Pancreas (tissue), 10 donors: ENCODE data around the gene VWDE. TPM values are rescaled to one million over a fixed set of nuclear protein-coding genes. Genes with fewer than 3 reads are reported as not detected.

Source experiments
- ATAC-seq, 4 donors: fragments of 200-7000 bp; cut with Tn5 transposase; one replicate each; pipeline versions ENCODE4 v1.8.0 to v1.9.1; 2020; ENCODE audit warnings: mild to moderate bottlenecking in 4 of 4, moderate library complexity in 4 of 4
- DNase-seq, 6 donors: peaks; one replicate each; pipeline ENCODE4 v3.0.0-alpha.2; 2020
- FAIRE-seq: peaks from 2 replicates; lab custom pipeline; 2012; peaks lifted over from hg19 to GRCh38; lab: Jason Lieb, UNC
- H3K27ac ChIP-seq, 4 donors: fragments of 200-600 bp; sonication (generic); 1 replicate in 3 of 4; 2 replicates in 1 of 4; pipeline versions ENCODE4 v1.5.0 to v1.8.0; 2020
- H3K27me3 ChIP-seq, 4 donors: fragments of 200-600 bp; one replicate each; pipeline ENCODE4 v1.8.0; 2021
- H3K36me3 ChIP-seq, 3 donors: fragments of 200-600 bp; sonication (generic) in 1 of 3; one replicate each; pipeline versions ENCODE4 v1.5.0 to v1.8.0; 2020 to 2021
- H3K4me1 ChIP-seq, 3 donors: fragments of 200-600 bp; one replicate each; pipeline ENCODE4 v1.8.0; 2021
- H3K4me3 ChIP-seq, 4 donors: fragments of 200-600 bp; sonication (generic) in 2 of 4; one replicate each; pipeline versions ENCODE4 v1.5.0 to v1.8.0; 2020 to 2021
- H3K9me3 ChIP-seq, 4 donors: fragments of 200-600 bp; one replicate each; pipeline ENCODE4 v1.8.0; 2021
- WGBS, 2 donors: extraction: QIAGEN DNeasy Blood & Tissue Kit; methylation state at CpG; one replicate each; pipeline ENCODE4 v1.1.7; 2013; 5-methylcytosine and 5-hydroxymethylcytosine counted together
- intact Hi-C, 3 donors: fragments of 100-400 bp; cut with DNase I; formaldehyde crosslinking; loops; one replicate each; pipeline versions ENCODE4 v1.11.1 to v1.14.2; 2022
- polyA plus RNA-seq, 2 donors: library from polyadenylated mRNA; stranded (reverse); fragments of 200-250 nt; gene quantifications; one replicate each; pipeline ENCODE4 v1.2.3, GENCODE V29; 2013
- total RNA-seq, 6 donors: library from RNA; stranded (reverse); fragmentation: NEBNext Ultra II Directional in 4 of 6; extraction: Animal tissue kit (Norgen Biotek cat#: 25700) in 4 of 6; gene quantifications; one replicate each; pipeline versions ENCODE4 v1.2.1 to v1.2.4, GENCODE V29; 2021 to 2023
- TF ChIP-seq, protein P1 (sequence below), 4 donors: fragments of 200-600 bp; sonication (generic) in 3 of 4; IDR thresholded peaks; one replicate each; pipeline versions ENCODE4 v1.5.0 to v1.8.0; 2021; ENCODE audit warnings: antibody characterized with exemption in 4 of 4
- donor health status: healthy with polysubstance abuse.
- donor health status: DM: no; HTN: no; CAD: no; lungs with moderate emphysema.
- donor health status: DM: no; HTN: no; CAD: no.
- donor health status: control.
- donor health status: control.
- donor health status: Bipolar disorder and iron deficiency.
- donor health status: DM: yes; HTN: yes; CAD: no.
- donor health status: DM: no; HTN: no; CAD: no.
- donor health status: DM: no; HTN: no; CAD: no.
- donor health status: DM: yes; HTN: yes; CAD: no.

The VWDE gene
- total and polyA plus RNA-seq, 8 donors: 0.37 to 7.9 (median 1.2) TPM

DNA sequence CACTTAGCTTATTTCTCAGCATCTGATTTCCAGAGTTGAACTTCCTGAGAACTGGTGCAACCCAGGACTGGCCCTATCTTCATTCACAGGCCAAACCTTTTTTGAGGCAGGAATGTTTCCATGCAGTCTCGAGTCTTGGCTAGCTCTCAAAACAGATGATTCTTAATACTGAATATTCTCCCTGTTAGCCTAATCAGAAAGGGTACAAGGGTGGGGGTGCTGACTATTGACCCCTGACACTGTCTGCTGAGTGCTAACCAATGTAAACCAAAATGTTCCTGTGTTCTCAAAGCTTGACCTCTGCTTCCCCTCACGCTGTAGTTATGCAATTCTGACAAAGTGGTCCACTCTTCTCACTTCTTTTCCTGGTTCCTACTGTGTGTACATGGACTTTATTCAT is 25.3 kb downstream of the VWDE start:
- no peak overlapping the region for H3K27ac ChIP-seq
- no peaks in the 10 kb centered on the region for H3K27me3 ChIP-seq
- FAIRE-seq (no peak), ATAC-seq (no peak), DNase-seq (no peak)
- H3K9me3 ChIP-seq: no peaks in the 10 kb centered on the region
- intact Hi-C loops: no loop called here
- TF ChIP-seq, protein P1, sequence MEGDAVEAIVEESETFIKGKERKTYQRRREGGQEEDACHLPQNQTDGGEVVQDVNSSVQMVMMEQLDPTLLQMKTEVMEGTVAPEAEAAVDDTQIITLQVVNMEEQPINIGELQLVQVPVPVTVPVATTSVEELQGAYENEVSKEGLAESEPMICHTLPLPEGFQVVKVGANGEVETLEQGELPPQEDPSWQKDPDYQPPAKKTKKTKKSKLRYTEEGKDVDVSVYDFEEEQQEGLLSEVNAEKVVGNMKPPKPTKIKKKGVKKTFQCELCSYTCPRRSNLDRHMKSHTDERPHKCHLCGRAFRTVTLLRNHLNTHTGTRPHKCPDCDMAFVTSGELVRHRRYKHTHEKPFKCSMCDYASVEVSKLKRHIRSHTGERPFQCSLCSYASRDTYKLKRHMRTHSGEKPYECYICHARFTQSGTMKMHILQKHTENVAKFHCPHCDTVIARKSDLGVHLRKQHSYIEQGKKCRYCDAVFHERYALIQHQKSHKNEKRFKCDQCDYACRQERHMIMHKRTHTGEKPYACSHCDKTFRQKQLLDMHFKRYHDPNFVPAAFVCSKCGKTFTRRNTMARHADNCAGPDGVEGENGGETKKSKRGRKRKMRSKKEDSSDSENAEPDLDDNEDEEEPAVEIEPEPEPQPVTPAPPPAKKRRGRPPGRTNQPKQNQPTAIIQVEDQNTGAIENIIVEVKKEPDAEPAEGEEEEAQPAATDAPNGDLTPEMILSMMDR (IDR thresholded peaks at IDR 0.05): no peak
- no peak overlapping the region for H3K4me3 ChIP-seq
- no peaks in the 10 kb centered on the region for H3K36me3 ChIP-seq
- no peaks in the 10 kb centered on the region for H3K4me1 ChIP-seq
- WGBS, 2 donors: 61 to 81% methylated on average over 2 of the region's 2 CpGs

GRCh38 chr7:12377406-12377805 is 26.3 kb downstream of the VWDE start:
- H3K27ac ChIP-seq: no peak overlapping the region
- H3K27me3 ChIP-seq: peaks cover 0 to 6% (median 0%) of the 10 kb centered on the region in 4 donors
- H3K36me3 ChIP-seq: no peaks in the 10 kb centered on the region
- DNase-seq: no peak
- intact Hi-C loops: no loop called here
- no peak for ATAC-seq
- 50 to 57% methylated on average over 5 of the region's 5 CpGs for WGBS, 2 donors
- H3K9me3 ChIP-seq: no peaks in the 10 kb centered on the region
- FAIRE-seq: no peak
- no peaks in the 10 kb centered on the region for H3K4me1 ChIP-seq
- TF ChIP-seq, protein P1 (IDR thresholded peaks at IDR 0.05): no peak
- H3K4me3 ChIP-seq: no peak overlapping the region

DNA sequence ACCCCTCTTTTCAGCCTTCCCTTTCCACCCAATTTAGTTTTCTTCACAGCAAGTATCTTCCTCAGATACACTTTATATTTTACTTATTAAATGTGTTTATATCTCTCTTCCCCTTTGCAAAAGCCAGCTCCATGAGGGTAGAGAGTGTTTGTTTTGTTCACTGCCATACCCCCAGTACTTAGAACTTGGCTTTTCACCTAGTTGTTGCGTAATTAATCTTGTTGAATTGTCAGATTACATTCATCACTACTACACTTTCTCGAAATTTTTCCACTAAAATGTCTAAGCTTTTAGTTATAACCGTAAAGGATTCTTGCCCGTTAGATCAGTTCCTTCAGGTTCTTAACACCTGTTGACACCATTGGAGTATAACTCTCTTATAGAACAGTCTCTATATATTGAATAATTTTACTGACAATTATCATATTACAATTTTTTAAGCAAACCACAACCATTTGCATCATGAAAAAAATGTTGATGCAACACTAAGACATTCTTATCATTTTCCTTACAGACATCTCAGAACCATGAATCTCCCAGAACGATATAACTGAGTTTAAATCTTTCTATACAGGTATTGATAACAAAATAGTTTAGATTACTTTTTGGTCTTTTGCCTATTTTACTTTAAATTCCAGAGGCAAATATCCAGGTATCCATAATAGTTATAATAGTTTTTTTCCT is 29.9 kb downstream of the VWDE start:
- intact Hi-C loops: no loop called here
- no peaks in the 10 kb centered on the region for H3K36me3 ChIP-seq
- TF ChIP-seq, protein P1 (IDR thresholded peaks at IDR 0.05): no peak
- H3K9me3 ChIP-seq: no peaks in the 10 kb centered on the region
- peaks cover 0 to 6% (median 0%) of the 10 kb centered on the region in 4 donors for H3K27me3 ChIP-seq
- no peak overlapping the region for H3K4me3 ChIP-seq
- 45 to 49% methylated on average over 5 of the region's 5 CpGs for WGBS, 2 donors
- DNase-seq (no peak), ATAC-seq (no peak), FAIRE-seq (no peak)
- H3K4me1 ChIP-seq: no peaks in the 10 kb centered on the region
- no peak overlapping the region for H3K27ac ChIP-seq

DNA sequence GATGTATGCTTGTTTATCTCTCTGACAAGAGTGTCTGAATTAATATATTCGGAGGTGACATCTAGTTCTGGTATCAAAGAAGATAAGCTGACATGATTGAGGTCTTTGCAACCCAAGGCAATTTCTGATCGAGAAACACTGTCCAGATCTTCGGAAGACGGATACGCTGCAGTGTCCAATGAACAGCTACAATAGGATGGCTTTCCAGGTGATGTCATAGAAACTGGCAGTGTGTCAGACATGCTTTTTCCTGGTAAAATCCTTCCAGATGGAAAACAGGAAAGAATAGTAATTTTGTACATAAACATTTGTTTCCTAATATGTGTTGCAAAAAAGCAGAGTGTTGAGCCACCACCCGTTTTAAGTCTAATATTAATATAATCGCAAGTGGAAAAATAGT is 33.4 kb downstream of the VWDE start:
- intact Hi-C loops: no loop called here
- Histone ChIP-seq H3K36me3 (no peaks in the 10 kb centered on the region), H3K4me3 (no peak overlapping the region), H3K27ac (no peak overlapping the region), H3K9me3 (no peaks in the 10 kb centered on the region), H3K27me3 (peaks cover 0 to 6% (median 0%) of the 10 kb centered on the region in 4 donors), H3K4me1 (no peaks in the 10 kb centered on the region)
- no peak for FAIRE-seq
- 74 to 83% methylated on average over 7 of the region's 7 CpGs for WGBS, 2 donors
- ATAC-seq: no peak
- DNase-seq: no peak
- TF ChIP-seq, protein P1 (IDR thresholded peaks at IDR 0.05): no peak

DNA sequence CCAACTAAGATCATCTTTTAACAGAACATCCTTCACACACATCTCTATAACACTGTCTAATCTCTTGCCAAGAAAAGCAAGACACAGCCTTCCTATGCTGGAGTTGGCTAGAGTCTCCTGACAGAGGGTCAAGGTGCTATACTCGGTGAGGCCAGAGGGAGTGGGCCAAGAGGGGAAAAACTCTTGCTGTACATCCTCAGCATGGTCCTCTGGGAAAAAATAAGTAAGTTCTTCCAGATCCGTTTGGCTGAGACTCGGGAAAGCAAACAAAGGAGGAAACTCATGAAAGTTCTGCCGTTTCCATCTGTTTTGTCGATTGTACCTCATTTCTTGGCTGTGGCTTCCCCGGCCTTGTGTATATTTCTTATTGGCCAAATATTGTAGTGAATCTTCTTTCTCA is 33.9 kb downstream of the VWDE start:
- Histone ChIP-seq H3K27ac (no peak overlapping the region), H3K4me3 (no peak overlapping the region), H3K27me3 (peaks cover 0 to 6% (median 0%) of the 10 kb centered on the region in 4 donors), H3K4me1 (no peaks in the 10 kb centered on the region), H3K9me3 (no peaks in the 10 kb centered on the region), H3K36me3 (no peaks in the 10 kb centered on the region)
- ATAC-seq (no peak), DNase-seq (no peak), FAIRE-seq (no peak)
- TF ChIP-seq, protein P1 (IDR thresholded peaks at IDR 0.05): no peak
- intact Hi-C loops: no loop called here
- WGBS, 2 donors: 61 to 76% methylated on average over 6 of the region's 6 CpGs
